HepG2 (cell line): Measurements from ENCODE around the gene ZCWPW2. TPM values are rescaled to one million over a fixed set of nuclear protein-coding genes. Genes with fewer than 3 reads are reported as not detected.
A peak's percentile ranks its signal among the peaks of the same experiment; 100 is the strongest.

ENCODE experiments used
- ATAC-seq: fragments of 200-7000 bp; cut with Tn5 transposase; 3 replicates; pipeline ENCODE4 v1.9.1; 2020; ENCODE audit warnings: mild to moderate bottlenecking, moderate library complexity
- BruUV-seq: library from RNA; stranded (reverse); fragments of 400-500 nt; replicated peaks from 2 replicates; lab custom pipeline; 2021; lab: Mats Ljungman, UMichigan
- CTCF ChIA-PET: fragments of 300-600 bp; formaldehyde crosslinking; extraction: SDS; loops from one replicate; lab custom pipeline; 2021; ENCODE audit warnings: low total read pairs, inconsistent platforms, low intra/inter-chr PET ratio; lab: Yijun Ruan, JAX
- POLR2A ChIA-PET: fragments of 350-600 bp; sonication (Branson Sonifier 250); formaldehyde crosslinking; loops from one replicate; lab custom pipeline; 2020; ENCODE audit warnings: antibody characterized with exemption, inconsistent platforms; lab: Yijun Ruan, JAX
- DNase-seq: peaks from one replicate; pipeline ENCODE4 v3.0.0-alpha.2; 2015; ENCODE audit warnings: low spot score
- FAIRE-seq: peaks from 3 replicates; lab custom pipeline; 2011; peaks lifted over from hg19 to GRCh38; lab: Jason Lieb, UNC
- H2AFZ ChIP-seq: one replicate; pipeline ENCODE4 v1.6.1; 2011; ENCODE audit warnings: low read length, inconsistent platforms
- H3K27ac ChIP-seq: fragments of 300-600 bp; 3 replicates; pipeline ENCODE4 v1.8.0; 2011; ENCODE audit warnings: mixed run types, mild to moderate bottlenecking, mixed read lengths, low read length, inconsistent platforms; ENCODE audit not compliant: insufficient read depth; ENCODE audit errors: extremely low read length
- H3K27me3 ChIP-seq, 2 experiments: fragments of 200-600 bp in 1 of 2; 2 replicates in 1 of 2; 3 replicates in 1 of 2; pipeline versions ENCODE4 v1.6.0 to v1.8.0; 2011; ENCODE audit warnings: low read length in 2 of 2, mild to moderate bottlenecking in 2 of 2, moderate library complexity in 2 of 2, inconsistent platforms in 1 of 2; ENCODE audit not compliant: insufficient read depth in 2 of 2, control insufficient read depth in 1 of 2
- H3K36me3 ChIP-seq, 2 experiments: fragments of 200-600 bp in 1 of 2; replicated peaks in 1 of 2; 2 replicates in 1 of 2; 3 replicates in 1 of 2; pipeline versions ENCODE4 v1.5.1 to v1.8.0; 2011; ENCODE audit warnings: low read length in 2 of 2, inconsistent platforms in 1 of 2; ENCODE audit not compliant: insufficient read depth in 2 of 2, control insufficient read depth in 1 of 2
- H3K4me1 ChIP-seq: 2 replicates; pipeline ENCODE4 v1.5.1; 2012; ENCODE audit warnings: low read length, inconsistent platforms; ENCODE audit not compliant: insufficient read depth
- H3K4me2 ChIP-seq: 2 replicates; pipeline ENCODE4 v1.6.0; 2011; ENCODE audit warnings: low read depth, low read length, inconsistent platforms
- H3K4me3 ChIP-seq, 3 experiments: fragments of 200-600 bp in 1 of 3; sonication (generic), shearing (Covaris generic) in 1 of 3; replicated peaks in 1 of 3; 2 replicates each; pipeline ENCODE4 v1.5.1; 2011 to 2016; ENCODE audit warnings: low read length in 3 of 3, inconsistent platforms in 2 of 3, low read depth in 2 of 3, mild to moderate bottlenecking in 2 of 3, control low read depth in 1 of 3, mixed read lengths in 1 of 3; ENCODE audit not compliant: insufficient read depth in 1 of 3
- H3K79me2 ChIP-seq: one replicate; pipeline ENCODE4 v1.6.1; 2011; ENCODE audit warnings: low read length, inconsistent platforms; ENCODE audit not compliant: insufficient read depth
- H3K9ac ChIP-seq: 2 replicates; pipeline ENCODE4 v1.6.0; 2011; ENCODE audit warnings: mild to moderate bottlenecking, low read depth, low read length, inconsistent platforms; ENCODE audit not compliant: insufficient read depth
- H3K9me3 ChIP-seq: 2 replicates; pipeline ENCODE4 v1.5.1; 2012; ENCODE audit warnings: mild to moderate bottlenecking, low read length
- H4K20me1 ChIP-seq: 2 replicates; pipeline ENCODE4 v1.6.0; 2011; ENCODE audit warnings: inconsistent platforms, mild to moderate bottlenecking, low read length, moderate library complexity; ENCODE audit not compliant: insufficient read depth
- CTCF ChIP-seq: sonication (generic); formaldehyde crosslinking; IDR thresholded peaks from 2 replicates; pipeline ENCODE4 v1.5.0; 2020; ENCODE audit warnings: mild to moderate bottlenecking, missing genetic modification reagents, moderate library complexity
- GFI1 ChIP-seq: sonication (generic); formaldehyde crosslinking; IDR thresholded peaks from 2 replicates; pipeline ENCODE4 v1.5.0; 2020; ENCODE audit warnings: missing genetic modification reagents, mild to moderate bottlenecking, borderline replicate concordance
- MEIS2 ChIP-seq: sonication (generic); formaldehyde crosslinking; IDR thresholded peaks from 2 replicates; pipeline ENCODE4 v1.9.0; 2021; ENCODE audit warnings: mild to moderate bottlenecking, missing genetic modification reagents
- RAD21 ChIP-seq: fragments of 450-650 bp; formaldehyde crosslinking; IDR thresholded peaks from 2 replicates; pipeline ENCODE4 v1.5.0; 2020; ENCODE audit warnings: mild to moderate bottlenecking
- SMC3 ChIP-seq: IDR thresholded peaks from 2 replicates; pipeline ENCODE4 v1.6.1; 2011; ENCODE audit warnings: low read length, improper control_type of control experiment
- STAG1 ChIP-seq: sonication (generic); formaldehyde crosslinking; IDR thresholded peaks from 2 replicates; pipeline ENCODE4 v1.4.0; 2020; ENCODE audit warnings: missing genetic modification reagents
- ZNF724P ChIP-seq: sonication (generic); formaldehyde crosslinking; IDR thresholded peaks from 2 replicates; pipeline ENCODE4 v1.8.0; 2022; ENCODE audit warnings: missing genetic modification reagents, borderline replicate concordance
- WGBS: methylation state at CpG from one replicate; pipeline ENCODE4 v1.1.6; 2017; ENCODE audit warnings: low lambda C conversion rate; 5-methylcytosine and 5-hydroxymethylcytosine counted together
- in situ Hi-C: cut with HindIII; loops from 2 replicates; pipeline ENCODE4 v1.10.0; 2017; ENCODE audit warnings: low pct_unique_long_range_greater_than_20kb; ENCODE audit not compliant: extremely low pct_ligation_motif_present
- intact Hi-C: fragments of 100-400 bp; cut with micrococcal nuclease; formaldehyde crosslinking; loops from one replicate; pipeline ENCODE4 v1.10.0; 2022; ENCODE audit not compliant: unreplicated experiment
- polyA plus RNA-seq, 8 experiments: library from polyadenylated mRNA; depleted of rRNA in 3 of 8; stranded (reverse) in 7 of 8; unstranded in 1 of 8; fragments of >200 nt; fragmentation: Illumina TruSeq in 4 of 8; extraction: Trizol in 4 of 8; gene quantifications; 2 replicates each; pipeline versions ENCODE4 v1.2.1 to v1.2.3, GENCODE V29; 2011 to 2016; ENCODE audit warnings: low read depth in 4 of 8, missing spikeins in 1 of 8, mixed read lengths in 1 of 8; ENCODE audit not compliant: insufficient read depth in 1 of 8
- total RNA-seq, 5 experiments: library from RNA; depleted of rRNA; stranded (reverse); fragments of >200 nt; fragmentation: Illumina TruSeq; extraction: Trizol; gene quantifications; 2 replicates each; pipeline ENCODE4 v1.2.3, GENCODE V29; 2016; ENCODE audit warnings: low read depth in 1 of 5
- TF ChIP-seq, protein P1 (sequence below): fragments of 450-650 bp; IDR thresholded peaks from 2 replicates; pipeline ENCODE4 v1.6.1; 2017; ENCODE audit warnings: mild to moderate bottlenecking

The ZCWPW2 gene
- total and polyA plus RNA-seq, 2 of the 13 experiments (the other 11 are each of a cell fraction or from before 2014, with no cell fraction given), result 0.17 to 0.53 TPM

DNA sequence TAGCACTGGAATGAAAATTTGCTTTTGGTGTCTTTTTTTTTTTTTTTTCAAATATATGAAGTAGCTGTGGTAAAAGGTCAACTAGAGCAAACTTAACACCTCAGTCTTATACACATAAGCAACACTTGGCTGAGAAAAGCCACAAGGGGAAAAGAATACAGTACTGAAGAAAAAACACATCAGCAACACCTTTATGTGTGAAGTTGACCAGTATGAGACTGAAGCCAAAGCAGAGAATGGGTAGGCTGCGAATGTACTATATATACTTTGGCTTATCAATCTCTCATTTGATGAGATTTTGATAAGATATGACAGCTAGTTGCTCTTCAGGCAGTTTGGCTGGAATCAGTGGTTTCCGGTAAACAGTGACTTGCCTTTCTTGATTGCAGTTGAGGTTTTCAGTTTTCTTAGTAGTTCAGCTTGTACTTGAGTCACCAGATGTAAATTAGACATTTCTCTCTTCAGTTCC lies 22.0 kb upstream of the ZCWPW2 start (continued):
- TF ChIP-seq, protein P1, sequence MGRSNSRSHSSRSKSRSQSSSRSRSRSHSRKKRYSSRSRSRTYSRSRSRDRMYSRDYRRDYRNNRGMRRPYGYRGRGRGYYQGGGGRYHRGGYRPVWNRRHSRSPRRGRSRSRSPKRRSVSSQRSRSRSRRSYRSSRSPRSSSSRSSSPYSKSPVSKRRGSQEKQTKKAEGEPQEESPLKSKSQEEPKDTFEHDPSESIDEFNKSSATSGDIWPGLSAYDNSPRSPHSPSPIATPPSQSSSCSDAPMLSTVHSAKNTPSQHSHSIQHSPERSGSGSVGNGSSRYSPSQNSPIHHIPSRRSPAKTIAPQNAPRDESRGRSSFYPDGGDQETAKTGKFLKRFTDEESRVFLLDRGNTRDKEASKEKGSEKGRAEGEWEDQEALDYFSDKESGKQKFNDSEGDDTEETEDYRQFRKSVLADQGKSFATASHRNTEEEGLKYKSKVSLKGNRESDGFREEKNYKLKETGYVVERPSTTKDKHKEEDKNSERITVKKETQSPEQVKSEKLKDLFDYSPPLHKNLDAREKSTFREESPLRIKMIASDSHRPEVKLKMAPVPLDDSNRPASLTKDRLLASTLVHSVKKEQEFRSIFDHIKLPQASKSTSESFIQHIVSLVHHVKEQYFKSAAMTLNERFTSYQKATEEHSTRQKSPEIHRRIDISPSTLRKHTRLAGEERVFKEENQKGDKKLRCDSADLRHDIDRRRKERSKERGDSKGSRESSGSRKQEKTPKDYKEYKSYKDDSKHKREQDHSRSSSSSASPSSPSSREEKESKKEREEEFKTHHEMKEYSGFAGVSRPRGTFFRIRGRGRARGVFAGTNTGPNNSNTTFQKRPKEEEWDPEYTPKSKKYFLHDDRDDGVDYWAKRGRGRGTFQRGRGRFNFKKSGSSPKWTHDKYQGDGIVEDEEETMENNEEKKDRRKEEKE, result no peak
- TF ChIP-seq GFI1 (CRISPR knock-in tag), result no peak

DNA sequence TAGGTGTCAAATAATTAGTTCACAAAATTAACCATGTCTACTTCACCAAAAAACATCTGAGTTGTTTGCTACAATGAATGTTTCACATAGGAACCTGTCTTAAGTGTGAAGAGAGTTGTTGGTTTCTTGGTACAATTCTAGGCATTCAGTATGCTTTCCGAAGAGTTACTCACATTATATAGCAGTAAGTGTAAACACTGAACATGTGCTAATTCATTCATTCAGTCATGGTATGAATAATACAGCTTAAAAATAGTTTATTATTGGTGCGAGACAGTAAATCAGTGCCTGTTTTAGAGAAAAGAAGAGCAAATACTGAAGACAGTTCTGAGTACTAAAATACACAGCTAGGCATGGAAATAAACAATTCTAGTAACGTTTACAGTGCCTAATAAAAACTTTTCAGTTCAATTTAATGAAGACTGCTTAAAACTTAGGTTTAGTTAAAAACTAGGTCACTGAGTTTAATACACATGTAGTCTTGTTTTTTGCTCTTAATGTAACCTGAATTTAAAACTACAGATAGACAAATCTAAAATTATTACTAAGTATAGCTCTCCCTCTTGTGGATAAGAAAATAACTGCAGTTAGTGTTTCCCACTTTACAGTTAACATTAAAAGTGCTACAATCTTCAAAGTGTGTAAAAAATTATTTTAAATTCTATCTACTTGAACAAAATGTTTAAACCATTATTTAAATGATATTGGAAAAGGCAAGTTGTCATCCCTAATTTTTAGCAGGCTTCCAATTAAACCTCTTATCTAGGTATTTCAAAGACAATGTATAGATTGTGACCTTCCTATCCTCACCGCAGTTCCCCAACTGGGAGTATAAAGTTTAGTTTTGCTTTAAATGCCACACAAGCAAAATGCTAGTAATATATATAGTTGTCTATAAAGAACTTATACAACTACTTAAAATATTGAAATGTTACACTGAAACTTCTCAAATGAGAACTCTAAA lies 20.1 kb upstream of the ZCWPW2 start:
- no peak overlapping the region for H3K9ac ChIP-seq
- no peak overlapping the region for H3K4me3 ChIP-seq
- no peaks in the 10 kb centered on the region for H3K27me3 ChIP-seq
- H3K27ac ChIP-seq, result no peak overlapping the region
- no peak overlapping the region for H3K4me2 ChIP-seq
- H3K36me3 ChIP-seq, result peaks cover 0 to 12% of the 10 kb centered on the region in 2 experiments; a peak in 3 of 5 replicates
- in situ Hi-C loops, result no loop called here
- CTCF ChIA-PET, result interaction anchor here (1.4 to 2.3 kb wide), 4 partner anchors 11 to 617 kb away, joined by 4 to 9 read pairs (median 7); partner anchors contain the start of gene EOMES
- no peaks in the 10 kb centered on the region for H3K79me2 ChIP-seq
- DNase-seq (no peak), FAIRE-seq (no peak), ATAC-seq (peak; percentile 42; the same call in 1 of the 3 replicates)
- no TSS peak for BruUV-seq
- H2AFZ ChIP-seq, result no peak overlapping the region
- no peaks in the 10 kb centered on the region; the same call in 1 of the 2 replicates for H4K20me1 ChIP-seq
- intact Hi-C loops, result loop anchor here (1.0 to 10.0 kb wide), 6 partner anchors 11 to 616 kb away; partner anchors contain the start of gene CMC1
- POLR2A ChIA-PET, result interaction anchor here (0.6 to 1.8 kb wide), 2 partner anchors 20 to 612 kb away, joined by 3 to 4 read pairs; partner anchors contain the start of genes AZI2 and ZCWPW2
- H3K4me1 ChIP-seq, result peaks cover 30% of the 10 kb centered on the region
- 92% methylated on average over 4 of the region's 4 CpGs for WGBS
- TF ChIP-seq RAD21 (CRISPR knock-in tag), result 0 out of 2 replicates have a peak, but pooled peaks have one; percentile 14
- TF ChIP-seq SMC3, result peak; percentile 54
- peak; percentile 48 for TF ChIP-seq CTCF
- TF ChIP-seq ZNF724P, result no peak
- peak; percentile 69 for TF ChIP-seq STAG1 (CRISPR knock-in tag)
- no peak for TF ChIP-seq MEIS2 (CRISPR knock-in tag)
- no peaks in the 10 kb centered on the region for H3K9me3 ChIP-seq
